SKM-1 treated with dmso at 0.1 percent for 144 hours (cell line): Measurements from ENCODE around the gene MORC2.

Source experiments
- DNase-seq: peaks from one replicate; lab custom pipeline; 2025; ENCODE audit not compliant: unreplicated experiment; lab: John Stamatoyannopoulos, UW

The MORC2 gene

GRCh38 chr22:30949934-30950660 is 18.5 kb downstream of the MORC2 start:
- DNase-seq, result no peak

- DNase-seq, result no peak
These were observed 19.6 kb downstream of the MORC2 start for GRCh38 chr22:30948930-30949342.

GRCh38 chr22:30947816-30948454 is 20.6 kb downstream of the MORC2 start:
- peak; percentile 36 for DNase-seq

DNA sequence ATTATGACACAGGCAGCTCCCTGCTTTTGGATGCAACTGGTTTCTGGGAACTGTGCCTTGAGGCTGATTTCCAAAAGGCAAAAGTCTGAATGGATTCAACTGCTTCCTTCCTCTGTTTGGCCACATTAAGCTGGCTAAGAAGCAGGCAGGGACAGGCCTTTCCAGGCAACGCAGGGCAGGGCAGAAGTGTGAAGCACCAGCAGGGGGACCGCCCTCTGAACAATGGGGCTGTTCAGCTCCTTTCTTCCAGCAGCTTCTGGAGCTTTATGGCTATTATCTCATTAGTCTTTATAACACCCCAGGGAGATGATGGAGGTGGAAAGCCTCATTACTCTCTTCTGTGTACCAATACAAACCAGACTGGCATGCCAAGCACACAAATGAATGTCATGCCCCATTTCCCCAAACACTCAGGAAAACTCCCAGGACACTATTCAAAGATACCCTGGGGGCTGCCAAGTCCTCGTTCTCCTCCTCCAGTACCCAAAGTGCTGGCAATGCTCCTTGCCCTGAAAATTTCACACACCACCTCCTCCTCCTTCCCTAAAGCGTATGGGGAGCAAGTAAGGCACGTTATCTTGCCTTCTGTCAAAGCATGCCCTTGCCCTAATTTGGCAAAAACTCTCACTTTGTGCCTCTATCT is 21.3 kb downstream of the MORC2 start:
- no peak for DNase-seq

- no peak for DNase-seq
These were observed 22.2 kb downstream of the MORC2 start for GRCh38 chr22:30946354-30946753.

DNA sequence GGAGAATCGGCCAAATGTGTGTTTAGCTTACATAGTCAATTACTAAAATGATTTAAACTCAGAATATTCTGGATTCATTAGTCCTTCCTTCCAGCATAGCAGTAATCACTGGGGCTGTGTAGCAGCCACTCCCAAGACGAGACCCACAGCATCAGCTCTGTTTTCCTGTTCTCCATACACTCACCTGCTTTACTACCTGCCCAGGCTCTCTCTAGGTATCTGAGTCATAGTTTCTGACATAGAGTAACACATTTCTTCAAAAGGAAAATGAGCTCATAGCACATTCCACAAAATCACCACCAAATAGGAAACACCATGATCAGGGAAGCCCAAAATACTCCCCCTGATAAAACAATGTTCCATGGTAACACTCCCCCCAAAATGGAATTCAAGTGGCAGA is 22.9 kb downstream of the MORC2 start:
- DNase-seq, result no peak

- no peak for DNase-seq
These were observed 23.6 kb downstream of the MORC2 start for GRCh38 chr22:30944986-30945385.

DNA sequence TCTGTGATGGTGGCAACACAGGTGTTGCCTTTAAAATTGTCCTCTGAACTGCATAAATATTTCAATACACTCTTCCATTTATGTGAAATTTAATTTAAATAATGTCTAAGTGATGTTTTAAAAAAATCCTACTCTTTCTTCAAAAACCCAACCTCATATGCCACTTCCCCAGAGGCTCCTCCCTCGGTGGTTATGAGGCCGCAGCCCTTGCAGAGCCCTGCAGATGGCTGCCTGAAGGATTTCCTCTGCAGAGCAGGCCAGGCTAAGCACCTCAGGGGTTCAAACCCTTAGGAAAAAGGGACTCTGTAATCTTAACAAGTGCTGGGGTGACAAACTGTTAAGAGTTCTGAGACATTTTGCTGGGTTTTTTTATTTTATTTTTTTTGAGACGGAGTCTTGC is 25.2 kb downstream of the MORC2 start:
- no peak for DNase-seq

DNA sequence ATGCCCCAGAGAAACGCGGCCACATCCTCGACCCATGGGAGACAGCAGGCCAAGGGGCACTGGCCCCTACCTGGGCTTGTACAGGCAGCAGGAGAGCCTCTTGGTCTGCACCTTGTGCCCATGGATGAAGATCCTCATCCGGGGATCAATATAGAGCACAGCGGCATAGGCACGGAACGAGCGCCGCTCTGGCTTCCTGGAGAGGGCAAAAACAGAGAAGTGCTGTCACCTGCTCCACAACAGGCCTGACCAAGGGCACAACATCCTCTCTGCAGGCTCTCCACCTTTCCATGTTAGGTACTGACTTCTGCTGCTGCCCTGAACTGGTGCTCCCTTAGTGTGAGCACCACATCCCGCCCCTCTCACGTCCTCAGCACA is 27.2 kb downstream of the MORC2 start:
- no peak for DNase-seq

DNA sequence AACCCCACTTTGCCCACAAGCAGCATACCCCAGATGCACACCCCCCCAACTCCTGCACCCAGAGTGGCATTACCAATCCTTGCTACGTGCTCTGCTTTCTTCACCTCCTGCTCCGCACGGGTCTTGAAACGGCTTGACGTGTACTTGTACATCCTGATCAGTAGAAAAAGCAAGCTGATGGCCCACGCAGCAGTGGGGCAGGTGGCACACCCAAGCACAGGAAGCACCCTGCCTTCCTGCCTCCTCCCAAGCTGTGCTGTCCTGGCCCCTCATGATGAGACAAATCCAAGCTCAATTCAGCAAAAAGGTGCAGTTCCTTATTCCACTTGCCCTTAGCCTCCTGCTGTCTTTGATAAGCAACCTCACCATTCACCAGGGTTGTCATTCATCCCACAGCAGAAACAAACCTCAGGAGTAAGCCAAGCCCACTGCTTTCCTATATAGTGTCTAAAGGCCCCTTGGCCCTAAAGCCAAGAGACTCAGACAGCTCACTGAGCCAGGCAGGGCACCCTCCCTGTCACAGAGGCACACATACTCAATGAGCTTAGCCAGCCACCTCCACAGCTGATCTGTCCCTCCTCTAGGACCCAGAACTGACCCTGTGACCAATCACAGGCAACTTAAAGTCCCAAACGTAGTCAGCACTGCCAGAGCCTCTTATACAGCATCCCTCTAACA is 27.8 kb downstream of the MORC2 start:
- no peak for DNase-seq

GRCh38 chr22:30934053-30934452 is 34.5 kb downstream of the MORC2 start:
- no peak for DNase-seq

- no peak for DNase-seq
These were observed 35.1 kb downstream of the MORC2 start for GRCh38 chr22:30933457-30933856.

DNA sequence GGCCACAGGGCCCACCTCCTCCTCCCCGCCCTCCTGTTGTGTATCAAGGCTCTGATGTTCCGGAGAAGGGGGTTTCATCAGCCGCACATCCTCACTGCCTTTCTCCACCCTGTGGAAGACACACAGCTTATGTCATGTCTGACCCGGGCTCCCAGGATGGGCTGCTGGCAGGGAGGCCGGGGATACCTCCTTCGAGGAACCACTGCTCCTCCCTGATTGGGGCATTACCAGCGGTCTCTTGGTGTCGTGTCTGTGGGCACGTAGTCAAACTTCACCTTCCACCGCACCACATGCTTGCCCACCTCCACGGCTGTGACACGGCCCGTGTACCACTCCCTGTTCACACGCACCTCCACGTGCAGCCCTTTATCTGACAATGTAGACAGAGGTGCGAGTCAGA is 35.9 kb downstream of the MORC2 start:
- no peak for DNase-seq

DNA sequence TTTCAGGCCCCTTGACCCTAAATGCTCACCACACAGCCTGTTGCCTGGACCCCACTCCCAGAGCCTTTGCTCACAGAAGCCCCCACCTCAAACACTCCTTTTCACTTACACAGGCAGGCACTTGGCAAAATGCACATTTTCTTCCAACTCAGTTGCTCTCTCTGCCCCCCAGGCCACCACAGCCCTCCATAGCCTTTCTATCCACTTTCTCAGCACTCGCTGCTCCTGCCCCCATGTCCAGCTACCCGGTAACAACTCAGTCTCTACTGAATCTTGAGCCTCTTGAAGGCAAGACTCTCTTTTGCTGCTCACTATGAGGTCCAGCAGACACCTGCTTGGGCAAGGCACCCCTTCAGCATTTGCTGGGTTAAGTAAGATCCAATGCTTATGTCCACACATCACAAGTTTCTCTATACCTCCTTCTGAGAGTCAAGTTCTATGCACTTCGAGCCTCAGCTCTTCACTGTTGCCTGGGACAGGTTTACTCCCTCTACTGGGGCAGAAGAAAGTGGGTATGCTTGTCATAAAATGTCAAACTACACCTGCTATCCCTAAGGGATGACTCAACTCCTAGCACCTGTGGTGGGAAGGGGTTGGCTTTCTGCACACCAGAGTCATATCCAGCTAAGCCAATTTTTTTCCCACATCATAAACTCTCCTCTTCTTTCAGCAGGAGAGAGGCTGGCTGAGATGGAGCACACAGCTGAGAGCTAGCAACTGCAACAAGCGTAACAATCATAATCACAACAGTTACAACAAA is 36.9 kb downstream of the MORC2 start:
- no peak for DNase-seq

GRCh38 chr22:30930228-30930627 is 38.3 kb downstream of the MORC2 start:
- DNase-seq, result no peak

GRCh38 chr22:30928401-30928800 is 40.2 kb downstream of the MORC2 start:
- no peak for DNase-seq

DNA sequence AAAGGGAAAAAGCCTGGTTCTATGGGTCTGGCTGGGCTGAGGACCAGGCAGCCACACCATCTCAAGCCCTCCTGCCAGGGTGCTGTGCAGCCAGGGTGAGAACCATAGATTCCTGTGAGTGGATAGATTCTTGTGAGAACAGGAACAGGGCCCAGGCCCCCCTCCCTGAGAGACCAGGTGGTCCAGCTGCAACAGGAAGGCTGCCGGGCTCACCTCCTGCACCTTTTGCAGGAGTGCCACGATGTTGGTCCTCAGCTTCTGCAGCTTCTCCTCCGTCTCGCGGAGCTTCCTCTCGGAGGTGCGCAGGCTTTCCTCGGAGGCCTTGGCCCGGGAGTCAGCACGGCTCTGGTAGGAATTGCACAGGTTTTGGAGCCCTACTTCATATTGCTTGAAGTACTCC is 40.8 kb downstream of the MORC2 start:
- no peak for DNase-seq

- no peak for DNase-seq
These were observed 41.9 kb downstream of the MORC2 start for GRCh38 chr22:30926706-30927105.

DNA sequence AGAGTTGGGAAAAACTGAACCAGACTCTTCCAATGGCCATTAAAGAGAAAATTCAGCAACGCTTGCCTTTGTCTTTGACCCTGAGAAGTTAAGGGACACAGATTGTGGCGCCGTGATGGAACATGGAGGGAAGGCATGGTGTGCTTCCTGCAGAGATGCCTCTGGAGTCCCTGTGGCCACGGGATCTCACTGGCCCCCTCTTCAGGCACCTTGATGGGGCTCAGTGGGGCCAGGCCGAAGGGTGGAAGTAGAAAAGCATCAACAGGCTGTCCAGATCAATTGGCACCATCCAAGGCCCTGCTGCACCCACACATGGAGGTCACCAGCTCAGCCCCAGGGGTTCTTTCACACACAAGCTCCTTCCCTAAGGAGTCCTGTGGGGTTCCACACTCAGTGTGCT is 42.9 kb downstream of the MORC2 start:
- no peak for DNase-seq

DNA sequence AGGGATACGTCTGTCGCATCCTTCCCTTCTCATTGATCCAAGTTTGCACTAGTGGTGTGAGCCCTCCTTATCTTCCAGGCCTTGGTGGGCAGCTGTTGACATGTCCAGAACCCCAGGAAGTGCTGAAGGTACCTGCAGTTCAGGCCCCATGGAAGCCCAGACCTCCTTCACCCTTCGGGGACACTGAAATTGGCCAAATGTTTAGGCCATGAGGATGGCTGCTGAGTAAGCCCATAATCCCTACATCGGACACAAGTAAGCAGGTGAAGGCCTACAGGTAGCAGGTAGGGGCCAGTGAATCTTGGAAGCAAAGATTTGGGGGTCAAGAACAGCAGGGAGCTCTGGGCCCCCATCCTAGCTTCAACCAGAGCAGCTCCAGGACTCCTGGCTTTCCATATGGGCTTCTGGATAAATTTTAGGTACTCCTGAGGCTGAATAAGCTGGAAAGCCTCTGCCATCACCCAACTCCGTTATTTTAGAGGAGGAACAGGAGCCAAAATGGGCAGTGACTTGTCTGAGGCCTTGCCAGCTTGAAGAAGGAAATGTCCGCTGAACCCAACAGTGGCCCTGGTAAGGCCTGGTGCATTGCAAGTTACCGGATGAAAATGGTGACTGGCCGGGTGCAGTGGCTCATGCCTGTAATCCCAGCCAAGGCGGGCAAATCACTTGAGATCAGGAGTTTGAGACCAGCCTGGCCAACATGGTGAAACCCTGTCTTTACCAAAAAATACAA is 45.2 kb downstream of the MORC2 start:
- no peak for DNase-seq
